ENCODE measurements around the gene NUP210L. TPM values are rescaled to one million over a fixed set of nuclear protein-coding genes. Genes with fewer than 3 reads are reported as not detected.
"Not testable (repeated sequence)": the region's sequence is repeated elsewhere in the genome, so short reads cannot be mapped to it uniquely, and the experiment has no call there.

NUP210L gene
- polyA plus RNA-seq, 3 donors from 2014 or later = 0.13 TPM; not detected in 2

GRCh38 chr1:153990468-153991150, 164.3 kb downstream of the NUP210L start, which contains the start of gene RPS27:
Gene RPS27 (plus strand): TSS chr1:153990762. CDS start chr1:153990797, 35 bp downstream.
- H3K27ac Mint-ChIP-seq = peak within 1 kb of the TSS; percentile 98 to 100 (median 99)
- H3K4me1 Mint-ChIP-seq = peaks cover 40 to 58% of the 10 kb centered on the region in 2 donors
- H3K36me3 Mint-ChIP-seq = peaks cover 18 to 25% (median 24%) of the 10 kb centered on the region in 3 donors
- peaks cover 9 to 21% (median 11%) of the 10 kb centered on the region in 3 donors for H3K27me3 Mint-ChIP-seq (ENCODE audit: low read depth in 3 of 3)
- no peaks in the 10 kb centered on the region for H3K9me3 Mint-ChIP-seq
- H3K4me3 Mint-ChIP-seq = peak within 1 kb of the TSS; percentile 95 to 99 (median 98)
- DNase-seq = peak; percentile 91 to 95 (median 94)

- H3K27me3 Mint-ChIP-seq (ENCODE audit: low read depth in 3 of 3) = peaks cover 16 to 22% (median 19%) of the 10 kb centered on the region in 3 donors
- H3K27ac Mint-ChIP-seq = peak overlapping the region in 3 of 6 donors; percentile 26 to 86 (median 75)
- no peak overlapping the region for H3K4me3 Mint-ChIP-seq
- H3K9me3 Mint-ChIP-seq = no peaks in the 10 kb centered on the region
- peaks cover 11 to 14% (median 14%) of the 10 kb centered on the region in 3 donors for H3K36me3 Mint-ChIP-seq
- H3K4me1 Mint-ChIP-seq = peaks cover 36 to 42% of the 10 kb centered on the region in 2 donors
- DNase-seq = no peak
Measured at GRCh38 chr1:153987621-153988020, 167.3 kb downstream of the NUP210L start.

- no peak for DNase-seq
- H3K27me3 Mint-ChIP-seq (ENCODE audit: low read depth in 3 of 3) = peaks cover 15 to 22% (median 16%) of the 10 kb centered on the region in 3 donors
- peaks cover under 1 to 4% (median 2%) of the 10 kb centered on the region in 3 donors for H3K36me3 Mint-ChIP-seq
- H3K9me3 Mint-ChIP-seq = no peaks in the 10 kb centered on the region
- peak within 1 kb of the TSS; percentile 69 to 89 (median 84) for H3K27ac Mint-ChIP-seq
- H3K4me3 Mint-ChIP-seq = peak within 1 kb of the TSS; percentile 2 to 70 (median 40)
- H3K4me1 Mint-ChIP-seq = peaks cover 23 to 27% of the 10 kb centered on the region in 2 donors
Measured at GRCh38 chr1:153985941-153986761, 168.7 kb downstream of the NUP210L start, which contains the start of gene RAB13. Gene RAB13 (minus strand): TSS chr1:153986339. CDS start chr1:153986236, 103 bp downstream.

- H3K9me3 Mint-ChIP-seq = no peaks in the 10 kb centered on the region
- no peak for DNase-seq
- peaks cover 8 to 18% (median 13%) of the 10 kb centered on the region in 3 donors for H3K27me3 Mint-ChIP-seq (ENCODE audit: low read depth in 3 of 3)
- H3K27ac Mint-ChIP-seq = peak overlapping the region in 1 of 6 donors; percentile 44
- peaks cover 0 to 2% (median 0%) of the 10 kb centered on the region in 3 donors for H3K36me3 Mint-ChIP-seq
- H3K4me3 Mint-ChIP-seq = peak overlapping the region in 1 of 5 donors; percentile 70
- peaks cover 16 to 20% of the 10 kb centered on the region in 2 donors for H3K4me1 Mint-ChIP-seq
Measured at GRCh38 chr1:153985341-153985912, 169.4 kb downstream of the NUP210L start.

- no peak for DNase-seq
- H3K4me3 Mint-ChIP-seq = no peak overlapping the region
- peaks cover 5 to 16% (median 12%) of the 10 kb centered on the region in 3 donors for H3K27me3 Mint-ChIP-seq (ENCODE audit: low read depth in 3 of 3)
- no peak overlapping the region for H3K27ac Mint-ChIP-seq
- H3K36me3 Mint-ChIP-seq = no peaks in the 10 kb centered on the region
- no peaks in the 10 kb centered on the region for H3K9me3 Mint-ChIP-seq
- H3K4me1 Mint-ChIP-seq = peaks cover 10 to 16% of the 10 kb centered on the region in 2 donors
Measured at GRCh38 chr1:153984123-153984894, 170.6 kb downstream of the NUP210L start.

- H3K4me3 Mint-ChIP-seq, DNase-seq, H3K9me3 Mint-ChIP-seq, H3K36me3 Mint-ChIP-seq, H3K27ac Mint-ChIP-seq: not testable (repeated sequence)
- Mint-ChIP-seq H3K27me3 (ENCODE audit: low read depth in 3 of 3) (peaks cover 2 to 17% (median 12%) of the 10 kb centered on the region in 3 donors), H3K4me1 (peaks cover 21 to 32% of the 10 kb centered on the region in 2 donors)
Measured at GRCh38 chr1:153981735-153982134, 173.1 kb downstream of the NUP210L start.

GRCh38 chr1:153979091-153979490, 175.8 kb downstream of the NUP210L start:
- not testable (repeated sequence) for H3K9me3 Mint-ChIP-seq; H3K27me3 Mint-ChIP-seq (ENCODE audit: low read depth in 3 of 3); DNase-seq; H3K27ac Mint-ChIP-seq
- H3K4me3 Mint-ChIP-seq = peak overlapping the region in 2 of 5 donors; percentile 33 to 95
- H3K4me1 Mint-ChIP-seq = peaks cover 32 to 35% of the 10 kb centered on the region in 2 donors
- peaks cover 0 to 15% (median 5%) of the 10 kb centered on the region in 3 donors for H3K36me3 Mint-ChIP-seq

- no peak for DNase-seq
- H3K4me1 Mint-ChIP-seq = peaks cover 33 to 35% of the 10 kb centered on the region in 2 donors
- peak overlapping the region; percentile 93 to 97 (median 95) for H3K4me3 Mint-ChIP-seq
- peak overlapping the region; percentile 84 to 95 (median 94) for H3K27ac Mint-ChIP-seq
- no peaks in the 10 kb centered on the region for H3K9me3 Mint-ChIP-seq
- H3K27me3 Mint-ChIP-seq (ENCODE audit: low read depth in 3 of 3) = peaks cover 0 to 5% (median 2%) of the 10 kb centered on the region in 3 donors
- peaks cover 0 to 17% (median 5%) of the 10 kb centered on the region in 3 donors for H3K36me3 Mint-ChIP-seq
Measured at GRCh38 chr1:153978274-153978909, 176.5 kb downstream of the NUP210L start.

GRCh38 chr1:153977250-153978240, 177.3 kb downstream of the NUP210L start, which contains the start of gene JTB:
Gene JTB (minus strand): TSS chr1:153977674. CDS start chr1:153977252, 422 bp downstream.
- H3K27me3 Mint-ChIP-seq (ENCODE audit: low read depth in 3 of 3) = peaks cover 0 to 5% (median 2%) of the 10 kb centered on the region in 3 donors
- H3K4me3 Mint-ChIP-seq = peak within 1 kb of the TSS; percentile 93 to 97 (median 95)
- H3K4me1 Mint-ChIP-seq = peaks cover 33 to 35% of the 10 kb centered on the region in 2 donors
- H3K27ac Mint-ChIP-seq = peak within 1 kb of the TSS; percentile 84 to 95 (median 94)
- H3K9me3 Mint-ChIP-seq = no peaks in the 10 kb centered on the region
- peaks cover 0 to 24% (median 5%) of the 10 kb centered on the region in 3 donors for H3K36me3 Mint-ChIP-seq
- DNase-seq = peak; percentile 71 to 76 (median 74)

GRCh38 chr1:153976819-153977249, 178.0 kb downstream of the NUP210L start:
- H3K9me3 Mint-ChIP-seq = no peaks in the 10 kb centered on the region
- H3K36me3 Mint-ChIP-seq = peaks cover 0 to 24% (median 5%) of the 10 kb centered on the region in 3 donors
- H3K27me3 Mint-ChIP-seq (ENCODE audit: low read depth in 3 of 3) = peaks cover 0 to 5% (median 2%) of the 10 kb centered on the region in 3 donors
- H3K4me1 Mint-ChIP-seq = peaks cover 33 to 35% of the 10 kb centered on the region in 2 donors
- no peak for DNase-seq
- peak overlapping the region; percentile 84 to 95 (median 94) for H3K27ac Mint-ChIP-seq
- H3K4me3 Mint-ChIP-seq = peak overlapping the region; percentile 93 to 97 (median 95)

GRCh38 chr1:153973525-153973924, 181.3 kb downstream of the NUP210L start:
- DNase-seq = no peak
- no peaks in the 10 kb centered on the region for H3K9me3 Mint-ChIP-seq
- H3K4me3 Mint-ChIP-seq = peak overlapping the region in 1 of 5 donors; percentile 27
- peak overlapping the region in 3 of 6 donors; percentile 35 to 74 (median 73) for H3K27ac Mint-ChIP-seq
- H3K36me3 Mint-ChIP-seq = peaks cover 0 to 24% (median 5%) of the 10 kb centered on the region in 3 donors
- peaks cover 0 to 5% (median 2%) of the 10 kb centered on the region in 3 donors for H3K27me3 Mint-ChIP-seq (ENCODE audit: low read depth in 3 of 3)
- H3K4me1 Mint-ChIP-seq = peaks cover 37 to 38% of the 10 kb centered on the region in 2 donors
